ENCODE data around the gene FAM229A.

The FAM229A gene

DNA sequence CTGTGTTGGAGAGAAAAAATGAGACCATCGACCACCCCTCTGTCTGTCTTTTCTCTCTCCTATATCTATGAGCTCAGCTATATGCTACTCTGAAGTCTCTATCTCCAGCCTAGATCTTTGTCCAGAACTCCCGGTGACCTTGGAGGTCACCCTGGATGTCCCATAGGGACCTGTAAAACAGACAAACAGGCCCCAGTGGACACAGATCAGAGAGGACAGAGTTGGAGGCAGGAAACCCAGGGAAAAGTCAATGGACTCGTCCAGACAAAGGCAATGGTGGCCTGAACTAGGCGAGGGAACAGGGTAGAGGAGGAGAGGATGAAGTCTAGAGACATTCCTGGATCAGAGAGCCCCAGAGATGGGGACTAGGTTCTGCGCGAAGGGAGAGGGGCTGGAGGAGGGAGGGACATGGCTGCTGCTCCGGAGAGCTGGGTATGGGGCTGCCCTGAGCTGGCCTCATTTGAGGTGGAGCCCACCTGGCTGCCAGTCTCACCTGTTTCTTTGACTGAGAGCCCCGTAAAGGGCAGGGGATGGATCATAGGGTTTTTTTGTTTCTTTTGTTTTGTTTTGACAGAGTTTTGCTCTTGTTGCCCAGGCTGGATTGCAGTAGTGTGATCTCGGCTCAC lies 15.6 kb downstream of the FAM229A start:
- no peak for DNase-seq (ENCODE audit: low spot score)

DNA sequence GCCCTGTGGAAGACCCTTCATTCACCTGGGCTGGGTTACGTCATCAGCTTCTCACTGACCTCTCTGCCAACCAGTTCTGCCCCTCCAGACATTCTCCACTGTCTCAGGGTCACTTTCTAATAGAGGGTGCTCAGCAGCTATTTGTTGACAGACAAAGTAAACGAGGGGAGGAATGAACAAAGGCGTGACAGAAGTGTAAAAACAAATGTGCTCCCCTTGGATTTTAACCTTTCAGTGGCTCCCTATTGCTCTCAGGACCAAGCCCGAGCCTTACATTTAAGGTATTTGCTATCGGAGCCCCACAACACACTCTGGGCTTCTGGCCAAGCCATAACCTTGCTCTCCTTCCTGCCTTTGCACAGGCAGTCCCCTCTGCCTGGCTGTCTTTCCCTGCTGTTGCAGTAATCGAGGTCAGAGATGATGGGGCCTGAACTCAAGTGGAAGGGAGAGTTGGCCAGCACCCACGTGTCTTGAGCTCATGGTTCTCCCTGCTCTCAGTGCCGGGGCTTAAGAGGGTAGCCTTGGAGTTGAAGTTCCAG lies 16.9 kb downstream of the FAM229A start:
- DNase-seq (ENCODE audit: low spot score) = no peak

DNA sequence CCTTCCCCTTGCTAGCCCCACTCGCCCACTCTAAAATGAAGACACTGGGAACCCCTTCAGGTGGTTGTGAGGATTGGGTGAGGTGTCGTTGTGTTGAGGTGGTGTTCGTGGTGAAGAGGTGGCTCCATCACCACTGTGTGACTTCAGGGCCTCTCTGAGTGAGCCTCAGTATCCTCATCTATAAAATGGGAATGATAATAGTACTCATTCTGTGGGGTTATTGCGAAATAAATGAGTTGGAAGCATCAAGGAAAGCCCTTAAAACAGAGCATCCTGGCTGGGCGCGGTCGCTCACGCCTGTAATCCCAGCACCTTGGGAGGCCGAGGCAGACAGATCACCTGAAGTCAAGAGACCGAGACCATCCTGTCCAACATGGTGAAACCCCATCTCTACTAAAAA lies 19.6 kb downstream of the FAM229A start:
- no peak for DNase-seq (ENCODE audit: low spot score)

DNA sequence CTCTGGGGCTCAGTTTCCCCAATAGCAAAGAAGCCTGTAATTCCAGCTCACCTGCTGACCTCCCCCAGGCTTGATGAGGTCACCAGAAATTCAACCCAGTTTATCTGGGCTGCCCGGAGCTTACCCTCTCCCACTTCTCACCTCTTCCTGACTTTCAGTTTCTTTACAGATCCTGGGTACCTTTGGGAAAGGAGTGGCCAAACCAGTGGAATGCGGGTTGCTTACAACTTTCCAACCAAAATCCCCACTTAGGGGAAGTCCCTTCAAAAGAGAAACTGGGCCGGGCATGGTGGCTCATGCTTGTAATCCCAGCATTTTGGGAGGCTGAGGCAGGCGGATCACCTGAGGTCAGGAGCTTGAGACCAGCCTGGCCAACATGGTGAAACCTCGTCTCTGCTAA lies 20.3 kb downstream of the FAM229A start:
- no peak for DNase-seq (ENCODE audit: low spot score)

DNA sequence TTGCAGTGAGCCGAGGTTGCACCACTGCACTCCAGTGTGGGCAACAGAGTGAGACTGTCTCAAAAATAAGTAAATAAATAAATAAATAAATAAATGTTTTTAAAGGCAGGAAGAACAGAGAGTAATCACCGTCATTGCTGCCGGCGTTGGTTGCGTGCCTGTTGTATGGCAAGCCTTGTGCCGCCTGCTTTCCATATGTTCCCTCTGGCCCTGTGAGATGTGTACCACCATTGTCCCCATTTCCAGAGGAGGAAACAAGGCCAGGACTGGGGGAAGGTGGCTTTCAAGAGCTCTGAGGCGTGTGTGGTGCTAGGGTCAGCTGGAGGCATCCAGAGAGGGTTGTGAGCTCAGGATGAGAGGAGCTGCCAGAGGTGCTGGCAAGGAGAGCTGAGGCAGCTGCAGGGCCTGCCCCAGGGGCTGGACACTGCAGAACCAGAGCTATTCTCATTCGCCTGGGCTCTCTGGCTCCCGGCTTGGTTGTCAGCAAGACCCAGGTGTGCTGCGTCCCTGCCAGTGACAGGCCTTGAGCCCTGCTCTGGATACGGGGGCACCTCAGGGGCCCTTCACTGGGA lies 21.0 kb downstream of the FAM229A start:
- no peak for DNase-seq (ENCODE audit: low spot score)

DNA sequence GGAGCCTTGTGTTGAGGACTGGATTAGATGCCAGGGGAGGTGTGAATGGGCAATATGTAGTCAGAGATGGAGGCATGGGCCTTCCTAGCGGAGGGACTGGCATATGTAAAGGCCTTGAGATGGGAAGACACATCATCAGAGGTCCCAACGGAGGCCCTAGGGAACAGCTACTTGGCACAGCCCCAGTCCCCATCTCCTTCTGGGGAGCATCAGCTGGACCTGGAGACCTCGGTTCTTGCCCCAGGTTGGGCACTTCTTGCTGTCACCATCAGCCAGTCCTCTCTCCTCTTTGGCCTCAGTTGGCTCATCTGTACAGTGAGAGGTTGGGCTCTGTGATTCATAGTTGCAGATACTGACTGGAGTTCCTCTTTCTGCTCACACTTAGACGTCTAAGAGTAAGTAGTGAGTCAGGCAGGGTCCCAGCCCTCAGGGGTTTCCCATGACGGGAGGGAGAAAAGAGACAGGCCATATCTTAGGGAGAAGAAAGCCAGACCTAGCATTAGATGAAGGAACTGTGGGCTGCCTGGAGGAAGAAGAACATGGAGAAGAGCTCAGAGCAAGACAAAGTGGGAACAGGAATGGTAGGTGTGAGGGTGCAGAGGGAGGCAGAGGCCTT lies 22.8 kb downstream of the FAM229A start:
- no peak for DNase-seq (ENCODE audit: low spot score)

DNA sequence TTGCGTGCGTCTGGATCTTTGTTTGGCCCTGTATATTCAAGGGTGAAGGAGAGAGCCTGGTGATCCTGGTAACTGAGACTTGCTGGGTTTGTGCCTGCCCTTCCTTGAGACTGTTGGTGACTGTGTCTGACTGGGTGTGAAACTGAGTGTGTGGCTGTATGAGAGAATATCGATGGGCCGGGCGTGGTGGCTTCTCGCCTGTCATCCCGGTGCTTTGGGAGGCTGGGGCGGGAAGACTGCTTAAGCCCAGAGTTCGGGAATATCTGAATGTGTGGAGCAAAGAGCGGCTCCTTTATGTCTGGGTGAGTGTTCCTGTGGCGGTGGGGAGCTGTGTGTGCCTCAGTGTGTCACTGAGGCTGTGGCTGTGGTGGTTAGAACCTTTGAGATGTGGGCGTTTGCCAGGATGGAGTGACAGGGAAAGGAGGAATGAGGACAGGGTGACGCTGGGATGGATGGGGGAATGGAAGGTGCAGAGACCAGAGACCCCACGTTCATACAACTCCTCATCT lies 23.6 kb downstream of the FAM229A start:
- DNase-seq (ENCODE audit: low spot score) = no peak

DNA sequence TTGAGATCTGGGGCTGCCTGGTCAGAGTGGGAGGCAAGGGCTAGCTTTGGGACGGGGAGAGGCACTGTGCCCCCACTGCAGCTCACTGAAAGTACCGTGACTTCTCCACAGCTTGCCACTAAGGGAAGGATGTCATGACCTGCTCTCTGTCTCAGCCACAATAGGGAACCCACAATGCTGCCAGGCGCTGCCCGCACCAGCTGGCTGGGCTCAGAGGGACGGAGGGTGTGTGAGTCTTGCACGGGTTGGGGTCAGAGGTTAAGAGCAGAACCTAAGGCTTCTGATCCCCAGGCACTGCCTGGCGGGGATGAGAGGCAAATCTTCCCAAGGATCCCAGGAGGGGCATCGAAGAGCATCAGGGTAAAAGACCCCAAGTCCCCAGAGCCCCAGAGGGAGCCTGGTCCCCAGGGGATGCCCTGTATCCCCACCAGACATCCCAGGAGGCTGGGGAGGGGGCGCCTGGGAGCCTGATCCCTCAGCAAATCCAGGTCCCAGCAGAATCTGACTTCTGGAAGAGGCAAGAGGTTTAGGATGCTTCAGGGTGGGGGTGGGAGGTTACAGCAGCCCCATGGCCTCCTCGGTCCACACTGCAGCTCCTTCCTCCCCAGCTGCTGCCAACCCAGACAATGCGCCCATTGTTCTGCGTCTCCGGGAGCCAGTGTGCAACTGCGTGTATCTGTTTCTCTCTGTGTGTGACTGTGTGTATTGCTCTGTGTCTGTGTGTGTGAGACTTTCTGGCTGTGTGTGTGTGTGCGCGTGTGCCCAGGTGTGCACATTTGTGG lies 24.2 kb downstream of the FAM229A start:
- peak; percentile 97 for DNase-seq (ENCODE audit: low spot score)

DNA sequence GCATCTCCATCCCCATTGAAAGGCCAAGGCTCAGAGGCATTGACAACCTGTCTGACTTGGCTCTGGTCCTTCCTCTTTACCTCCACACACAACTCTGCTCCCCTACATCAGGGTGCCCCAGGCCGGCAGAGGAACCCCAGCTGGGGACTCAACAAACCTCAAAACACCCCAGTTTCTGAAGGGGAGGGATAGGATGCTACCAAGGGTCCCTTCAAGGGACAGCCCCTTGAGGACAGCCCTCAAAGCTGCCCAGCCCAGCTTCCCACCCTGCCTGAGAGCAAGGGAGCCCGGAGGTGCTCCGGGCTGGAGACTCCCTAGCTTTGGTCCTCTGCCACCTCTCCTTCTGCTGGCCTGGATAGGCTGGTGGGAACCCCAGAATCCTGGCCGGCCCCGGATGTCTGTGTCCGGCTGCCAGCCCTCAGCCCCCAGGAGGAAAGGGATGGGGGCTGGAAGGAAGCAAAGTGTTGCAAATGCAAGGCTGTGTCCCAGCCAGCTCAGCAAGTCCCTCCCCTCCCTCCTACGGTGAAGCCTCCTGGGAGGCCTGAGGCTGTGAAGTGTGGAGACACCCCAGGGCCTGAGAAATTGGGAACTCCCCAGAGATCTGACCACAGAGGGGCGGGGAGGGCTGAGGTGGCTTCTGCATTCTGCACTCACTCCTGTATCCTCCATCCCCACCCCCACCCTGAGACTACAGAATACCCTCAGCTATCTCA lies 25.2 kb downstream of the FAM229A start:
- no peak for DNase-seq (ENCODE audit: low spot score)

DNA sequence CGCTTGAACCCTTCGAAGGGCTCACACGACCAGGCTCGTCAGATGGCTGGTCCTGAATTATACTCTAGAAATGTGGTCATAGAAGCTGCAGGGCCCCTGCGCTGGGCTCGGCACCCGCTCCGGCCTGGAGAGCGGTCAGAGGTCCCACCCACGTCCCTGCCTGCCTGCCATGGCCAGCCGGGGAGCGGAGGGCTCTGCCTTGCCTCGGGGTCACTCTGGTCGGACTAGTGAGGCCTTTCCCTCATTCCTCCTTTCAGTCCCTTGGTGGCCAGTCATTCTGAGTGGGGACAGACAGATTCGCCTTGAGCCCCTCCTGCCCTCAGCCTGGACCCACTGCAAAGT lies 25.7 kb downstream of the FAM229A start:
- no peak for DNase-seq (ENCODE audit: low spot score)

DNA sequence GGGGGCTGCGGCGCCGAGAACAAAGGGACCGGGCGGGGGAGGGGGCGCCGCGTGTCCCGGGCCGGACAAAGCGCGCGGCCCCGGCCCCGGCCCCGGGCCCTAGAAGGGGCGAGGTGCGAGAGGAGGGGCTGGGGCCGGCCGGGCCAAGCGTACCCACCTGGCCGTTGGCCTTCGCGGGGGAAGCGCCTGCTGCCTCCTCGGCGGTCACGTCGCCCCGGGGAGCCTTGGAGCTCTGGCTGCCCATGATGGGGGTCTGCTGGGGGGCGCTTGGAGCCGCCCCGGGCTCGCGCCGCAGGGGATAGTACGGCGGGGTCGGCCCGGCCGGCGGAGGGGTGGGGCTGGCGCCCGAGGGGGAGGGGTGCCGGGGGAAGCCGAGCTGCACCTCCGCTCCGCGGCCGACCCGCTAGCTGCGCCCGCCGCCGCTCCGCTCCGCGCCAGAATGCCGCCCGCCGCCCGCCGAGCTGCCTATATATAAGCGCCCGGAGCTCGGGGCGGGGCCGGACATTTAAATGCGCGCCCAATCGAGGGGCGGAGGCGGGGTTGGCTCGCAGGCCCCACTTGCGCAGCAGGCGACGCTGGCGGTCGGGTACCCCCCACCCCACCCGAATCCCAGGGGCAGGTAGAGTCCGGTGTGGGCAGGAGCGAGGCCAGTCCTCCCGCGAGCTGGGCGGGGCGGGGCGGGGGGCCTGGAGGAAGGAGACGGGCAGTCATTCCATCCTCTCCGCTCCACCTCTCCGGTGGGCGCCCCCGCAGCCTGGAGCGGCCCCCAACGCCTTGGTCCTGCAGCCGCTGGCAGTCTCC lies 26.3 kb downstream of the FAM229A start, which contains the start of gene MARCKSL1:
Gene MARCKSL1 (minus strand): TSS at position 444 of the 801 bp plus-strand sequence. CDS start 200 bp downstream, at position 244.
- peak; percentile 86 for DNase-seq (ENCODE audit: low spot score)

DNA sequence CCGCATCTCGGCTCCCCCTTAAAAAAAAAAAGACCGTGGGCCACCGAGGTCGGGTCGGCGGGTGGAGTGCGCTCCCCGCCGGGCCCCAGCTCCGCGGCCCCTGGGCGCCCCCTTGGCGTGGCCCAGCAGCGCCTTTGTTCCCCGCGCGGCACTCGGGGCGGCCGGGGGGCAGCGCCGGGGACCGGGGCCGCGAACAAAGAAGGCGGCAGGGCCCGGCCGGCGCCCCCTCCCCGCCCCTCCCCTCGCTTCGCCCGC lies 26.8 kb downstream of the FAM229A start:
- no peak for DNase-seq (ENCODE audit: low spot score)

DNA sequence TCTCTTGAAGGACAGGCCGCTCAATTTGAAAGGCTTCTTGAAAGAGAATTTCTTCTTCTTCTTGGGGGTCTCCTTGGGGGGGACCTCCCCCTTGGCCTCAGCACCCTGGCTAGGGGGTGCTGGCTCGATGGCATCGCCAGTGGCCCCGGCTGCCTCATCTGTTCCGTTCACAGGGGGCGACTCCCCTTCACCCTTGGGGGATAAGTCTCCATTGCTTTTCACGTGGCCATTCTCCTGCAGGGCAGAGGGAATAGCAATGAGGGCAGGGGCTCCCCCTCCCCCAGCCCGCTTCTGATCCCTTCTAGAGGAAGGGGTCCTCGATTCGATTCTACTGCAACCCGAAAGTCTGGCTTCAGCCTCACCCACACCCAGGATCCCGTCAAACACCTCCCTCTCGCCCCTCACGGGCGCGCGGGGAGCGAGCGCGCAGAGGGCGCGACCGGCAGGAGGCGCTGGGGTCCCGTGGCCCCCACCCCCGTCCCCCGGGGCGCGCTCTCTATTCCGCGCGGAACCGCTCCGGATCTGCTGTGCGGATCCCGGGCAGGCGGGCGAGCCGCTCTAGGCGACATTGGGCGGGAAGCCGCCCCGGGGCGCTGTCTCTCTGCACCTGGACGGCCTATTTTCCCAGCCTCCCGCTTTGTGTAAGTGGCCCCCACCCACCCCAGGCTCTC lies 27.3 kb downstream of the FAM229A start:
- peak; percentile 44 for DNase-seq (ENCODE audit: low spot score)

DNA sequence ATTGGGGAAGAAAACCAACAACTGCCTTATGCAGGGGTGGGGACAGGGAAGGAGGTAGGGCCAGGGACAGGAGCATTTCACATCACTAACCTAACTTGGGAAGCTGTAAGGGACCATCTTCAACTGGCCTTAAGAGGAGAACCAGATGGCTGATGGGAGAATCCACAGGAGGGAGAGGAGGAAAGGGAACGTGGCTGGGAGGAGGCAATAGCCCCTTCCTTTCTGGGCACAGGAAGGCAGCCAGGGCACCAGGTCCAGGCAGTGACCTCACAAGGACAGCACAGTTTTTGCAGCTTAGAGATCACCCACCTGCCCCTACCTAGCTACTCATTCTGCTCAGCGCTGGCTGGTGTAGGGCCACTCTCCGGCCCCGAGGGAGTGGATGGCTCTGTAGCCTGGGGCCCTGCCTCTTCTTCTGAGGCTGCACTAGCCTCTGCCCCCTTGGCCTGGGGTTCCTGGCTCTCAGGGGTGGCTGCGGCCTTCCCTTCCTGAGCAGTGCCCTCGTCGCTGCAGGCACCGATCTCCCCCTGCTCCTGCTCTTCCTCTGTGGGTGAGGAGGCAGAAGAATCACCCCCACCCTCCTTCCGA lies 27.9 kb downstream of the FAM229A start:
- DNase-seq (ENCODE audit: low spot score) = no peak

DNA sequence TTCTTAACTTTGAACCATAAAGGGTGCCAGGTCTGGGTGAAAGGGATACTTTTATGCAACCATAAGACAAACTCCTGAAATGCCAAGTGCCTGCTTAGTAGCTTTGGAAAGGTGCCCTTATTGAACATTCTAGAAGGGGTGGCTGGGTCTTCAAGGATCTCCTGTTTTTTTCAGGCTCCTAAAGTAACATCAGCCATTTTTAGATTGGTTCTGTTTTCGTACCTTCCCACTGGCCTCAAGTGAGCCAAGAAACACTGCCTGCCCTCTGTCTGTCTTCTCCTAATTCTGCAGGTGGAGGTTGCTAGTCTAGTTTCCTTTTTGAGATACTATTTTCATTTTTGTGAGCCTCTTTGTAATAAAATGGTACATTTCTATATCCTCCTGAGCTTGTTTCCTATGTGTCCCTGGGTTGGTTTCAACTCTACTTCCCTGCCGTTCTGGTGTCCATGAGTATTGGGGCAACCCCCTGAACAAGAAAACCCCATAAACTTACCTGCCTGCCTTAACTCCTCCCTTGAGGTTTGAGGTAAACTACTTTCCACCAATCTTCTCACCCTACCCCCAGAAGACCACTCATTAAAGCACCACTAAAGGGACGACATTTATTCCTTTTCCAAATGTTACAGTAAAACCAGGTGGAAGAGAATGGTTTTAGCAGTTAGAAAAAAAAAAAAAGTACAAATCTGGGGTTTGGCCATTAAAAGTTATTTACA lies 28.9 kb downstream of the FAM229A start:
- DNase-seq (ENCODE audit: low spot score) = no peak

DNA sequence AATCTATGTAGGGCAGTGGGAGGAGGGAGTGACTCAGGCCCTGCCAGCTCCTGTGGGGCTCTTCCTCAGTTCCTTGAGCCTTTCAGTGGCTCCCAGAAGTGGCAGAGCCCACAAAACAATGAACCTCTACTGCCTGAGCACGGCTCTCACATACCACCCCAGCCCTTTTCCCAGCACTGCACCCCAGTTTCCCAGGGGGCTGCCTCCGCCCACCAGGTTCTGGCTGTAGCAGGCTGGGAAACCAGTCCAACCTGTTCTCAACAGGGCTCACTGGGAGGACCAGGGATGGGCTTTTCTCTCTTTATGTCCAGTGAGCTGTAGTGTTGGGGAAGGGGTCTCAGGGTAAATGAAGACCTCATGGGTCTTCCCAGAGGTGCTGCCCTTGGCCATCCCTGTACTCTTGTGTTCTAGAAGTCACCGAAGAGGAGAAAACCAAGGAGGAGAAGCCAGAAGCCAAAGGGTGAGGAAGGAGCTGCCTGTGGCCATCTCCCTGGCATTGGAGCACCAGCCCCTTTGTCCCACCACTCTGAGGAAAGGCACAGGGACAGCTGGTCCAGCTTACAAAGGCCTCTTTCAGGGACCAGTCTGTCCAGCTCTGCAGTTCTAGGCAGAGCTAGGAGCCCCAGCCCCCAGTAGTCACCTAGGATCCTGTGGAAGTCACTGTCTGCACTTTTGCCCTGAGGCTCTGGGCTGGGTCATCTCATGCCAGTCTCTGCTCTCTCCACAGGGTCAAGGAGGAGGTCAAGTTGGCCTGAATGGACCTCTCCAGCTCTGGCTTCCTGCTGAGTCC lies 29.8 kb downstream of the FAM229A start:
- peak; percentile 40 for DNase-seq (ENCODE audit: low spot score)

DNA sequence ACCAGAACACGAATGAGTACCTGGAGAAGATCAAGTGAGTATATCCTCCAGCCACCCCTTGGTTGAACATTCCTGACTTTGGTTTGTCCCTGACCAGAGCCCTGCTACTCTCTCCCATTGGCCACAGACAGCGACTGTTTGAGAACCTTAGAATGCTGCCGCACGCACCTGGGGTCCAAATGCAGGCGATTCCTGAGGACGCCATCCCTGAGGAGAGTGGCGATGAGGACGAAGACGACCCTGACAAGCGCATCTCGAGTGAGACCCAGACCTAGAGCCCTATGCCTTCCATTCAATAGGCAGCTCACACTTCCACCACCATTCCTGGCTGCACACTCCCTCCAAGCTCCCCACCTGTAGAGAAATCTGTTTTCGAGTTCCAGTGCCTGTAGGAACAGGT lies 30.7 kb downstream of the FAM229A start:
- no peak for DNase-seq (ENCODE audit: low spot score)

DNA sequence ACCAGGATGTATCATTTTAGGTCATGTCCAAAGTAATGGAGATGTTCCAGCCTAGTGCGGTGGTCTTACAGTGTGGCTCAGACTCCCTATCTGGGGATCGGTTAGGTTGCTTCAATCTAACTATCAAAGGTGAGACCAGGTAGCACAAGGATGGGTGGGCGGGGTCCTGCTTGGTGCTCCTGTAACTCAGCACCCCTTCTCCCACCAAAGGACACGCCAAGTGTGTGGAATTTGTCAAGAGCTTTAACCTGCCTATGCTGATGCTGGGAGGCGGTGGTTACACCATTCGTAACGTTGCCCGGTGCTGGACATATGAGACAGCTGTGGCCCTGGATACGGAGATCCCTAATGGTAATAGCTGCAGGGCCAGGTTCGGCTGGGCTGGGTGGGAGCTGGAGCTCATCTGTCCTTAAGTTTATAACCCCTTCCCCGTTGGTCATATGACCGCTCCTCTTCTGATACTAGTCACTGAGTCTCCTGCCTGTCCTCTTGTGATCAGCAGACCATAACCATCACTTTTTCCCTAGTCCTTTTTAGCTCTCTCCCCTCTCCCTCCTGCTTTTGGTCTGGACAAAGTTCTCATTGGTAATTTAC lies 31.6 kb downstream of the FAM229A start:
- no peak for DNase-seq (ENCODE audit: low spot score)
